GM12878 (cell line): ENCODE data around the gene RAE1. TPM values are rescaled to one million over a fixed set of nuclear protein-coding genes. Genes with fewer than 3 reads are reported as not detected.

Experiments
- ATAC-seq: fragments of 200-7000 bp; cut with Tn5 transposase; 3 replicates; pipeline ENCODE4 v1.9.1; 2020; ENCODE audit warnings: mild to moderate bottlenecking, moderate library complexity
- BruUV-seq: library from RNA; stranded (reverse); fragments of 400-500 nt; replicated peaks from 2 replicates; lab custom pipeline; 2021; lab: Mats Ljungman, UMichigan
- CTCF ChIA-PET: fragments of 300-600 bp; sonication (Branson Sonifier 250); formaldehyde crosslinking; extraction: SDS; loops from one replicate; lab custom pipeline; 2021; ENCODE audit warnings: inconsistent platforms; lab: Yijun Ruan, JAX
- POLR2A ChIA-PET: fragments of 350-600 bp; formaldehyde crosslinking; extraction: SDS; loops from one replicate; lab custom pipeline; 2021; ENCODE audit warnings: inconsistent platforms; lab: Charles Lee
- RAD21 ChIA-PET: fragments of 300-600 bp; sonication (Branson Sonifier 250); formaldehyde crosslinking; loops from one replicate; lab custom pipeline; 2023; ENCODE audit warnings: antibody characterized with exemption; ENCODE audit not compliant: unreplicated experiment; lab: Charles Lee
- SMC1A ChIA-PET: fragments of 300-600 bp; sonication (Branson Sonifier 250); formaldehyde crosslinking; loops from one replicate; lab custom pipeline; 2023; ENCODE audit not compliant: unreplicated experiment, uncharacterized antibody; lab: Charles Lee
- DNase-seq: peaks from one replicate; pipeline ENCODE4 v3.0.0-alpha.2; 2011; ENCODE audit warnings: low read depth, low spot score
- FAIRE-seq: peaks from 3 replicates; lab custom pipeline; 2011; peaks lifted over from hg19 to GRCh38; lab: Jason Lieb, UNC
- H2AFZ ChIP-seq: 2 replicates; pipeline ENCODE4 v1.6.0; 2011; ENCODE audit warnings: low read depth, low read length, control low read depth; ENCODE audit not compliant: control insufficient read depth
- H3K27ac ChIP-seq: 2 replicates; pipeline ENCODE4 v1.5.1; 2011; ENCODE audit warnings: control low read depth; ENCODE audit not compliant: control insufficient read depth, insufficient read depth
- H3K27me3 ChIP-seq, 2 experiments: replicated peaks in 1 of 2; 2 replicates each; pipeline versions ENCODE4 v1.6.0 to v1.6.1; 2011; ENCODE audit warnings: low read length in 1 of 2; ENCODE audit not compliant: control insufficient read depth in 2 of 2, insufficient read depth in 2 of 2
- H3K36me3 ChIP-seq, 2 experiments: 2 replicates each; pipeline ENCODE4 v1.5.1; 2011; ENCODE audit warnings: low read length in 1 of 2; ENCODE audit not compliant: control insufficient read depth in 2 of 2, insufficient read depth in 2 of 2
- H3K4me1 ChIP-seq: 2 replicates; pipeline ENCODE4 v1.6.1; 2011; ENCODE audit warnings: mild to moderate bottlenecking, low read length, moderate library complexity, mixed read lengths; ENCODE audit not compliant: control insufficient read depth, insufficient read depth
- H3K4me2 ChIP-seq: 2 replicates; pipeline ENCODE4 v1.6.0; 2011; ENCODE audit warnings: control low read depth; ENCODE audit not compliant: control insufficient read depth, insufficient read depth
- H3K4me3 ChIP-seq: fragments of 200-600 bp; sonication (generic); 2 replicates; pipeline ENCODE4 v1.5.1; 2016
- H3K79me2 ChIP-seq: 2 replicates; pipeline ENCODE4 v1.6.0; 2011; ENCODE audit warnings: low read length; ENCODE audit not compliant: control insufficient read depth, insufficient read depth
- H3K9ac ChIP-seq: 2 replicates; pipeline ENCODE4 v1.8.0; 2011; ENCODE audit warnings: low read length, control low read depth, mixed read lengths; ENCODE audit not compliant: control insufficient read depth, insufficient read depth
- H3K9me3 ChIP-seq: replicated peaks from 3 replicates; pipeline ENCODE4 v1.5.1; 2011; ENCODE audit warnings: mild to moderate bottlenecking, low read length; ENCODE audit not compliant: control insufficient read depth, insufficient read depth
- H4K20me1 ChIP-seq: 2 replicates; pipeline ENCODE4 v1.6.0; 2011; ENCODE audit not compliant: control insufficient read depth, insufficient read depth
- CBX5 ChIP-seq: sonication (generic); IDR thresholded peaks from 2 replicates; pipeline ENCODE4 v1.6.1; 2016; ENCODE audit warnings: low read depth, moderate library complexity, mild to moderate bottlenecking, inconsistent platforms
- CTCF ChIP-seq, 3 experiments: IDR thresholded peaks in 2 of 3; conservative IDR thresholded peaks in 1 of 3; 2 replicates each; pipeline ENCODE4 v1.5.1; 2011; ENCODE audit warnings: low read depth in 3 of 3, low read length in 3 of 3, mild to moderate bottlenecking in 3 of 3, control low read depth in 2 of 3, moderate library complexity in 2 of 3, inconsistent platforms in 1 of 3, mixed read lengths in 1 of 3; ENCODE audit not compliant: control insufficient read depth in 2 of 3, insufficient read depth in 1 of 3; ENCODE audit errors: extremely low read depth in 1 of 3
- MTA3 ChIP-seq: IDR thresholded peaks from 2 replicates; pipeline ENCODE4 v1.6.1; 2012; ENCODE audit warnings: low read length, inconsistent platforms, borderline replicate concordance
- NBN ChIP-seq: fragments of 450-650 bp; IDR thresholded peaks from 2 replicates; pipeline ENCODE4 v1.6.1; 2016
- POU2F2 ChIP-seq: IDR thresholded peaks from 3 replicates; pipeline ENCODE4 v1.6.1; 2011; ENCODE audit warnings: low read depth, mild to moderate bottlenecking, low read length, borderline replicate concordance
- RFX5 ChIP-seq: IDR thresholded peaks from 2 replicates; pipeline ENCODE4 v1.6.1; 2011; ENCODE audit warnings: low read depth, low read length, improper control_type of control experiment
- SMC3 ChIP-seq: IDR thresholded peaks from 2 replicates; pipeline ENCODE4 v1.6.1; 2011; ENCODE audit warnings: low read length, improper control_type of control experiment, borderline replicate concordance
- SPI1 ChIP-seq: IDR thresholded peaks from 2 replicates; pipeline ENCODE4 v1.6.1; 2011; ENCODE audit warnings: low read depth, mild to moderate bottlenecking, low read length, moderate library complexity, borderline replicate concordance; ENCODE audit not compliant: insufficient read depth
- USF2 ChIP-seq: IDR thresholded peaks from 2 replicates; pipeline ENCODE4 v1.6.1; 2011; ENCODE audit warnings: low read depth, low read length, improper control_type of control experiment, borderline replicate concordance
- ZNF217 ChIP-seq: fragments of 450-650 bp; IDR thresholded peaks from 2 replicates; pipeline ENCODE4 v1.6.1; 2017; ENCODE audit warnings: antibody characterized with exemption, mild to moderate bottlenecking
- WGBS: methylation state at CpG from one replicate; pipeline ENCODE4 v1.1.6; 2016; ENCODE audit warnings: low lambda C conversion rate; ENCODE audit not compliant: insufficient replicate concordance, insufficient coverage; ENCODE audit errors: missing lambda C conversion rate; 5-methylcytosine and 5-hydroxymethylcytosine counted together
- in situ Hi-C: fragments of 300-500 bp; cut with MboI; formaldehyde crosslinking; loops from 9 replicates; pipeline ENCODE4 v1.14.3; 2018; ENCODE audit warnings: mixed read lengths
- intact Hi-C: fragments of 100-400 bp; cut with micrococcal nuclease; formaldehyde crosslinking; loops from one replicate; pipeline ENCODE4 v1.14.2; 2022; ENCODE audit not compliant: unreplicated experiment
- polyA plus RNA-seq, 11 experiments: library from polyadenylated mRNA; depleted of rRNA in 4 of 11; unstranded in 6 of 11; stranded (reverse) in 5 of 11; fragments of >200 nt; fragmentation: Nextera tagmentation in 4 of 11; fragmentation: Illumina TruSeq in 1 of 11; extraction: Ambion mirVana in 4 of 11; extraction: Trizol in 1 of 11; gene quantifications; 1 replicate in 1 of 11; 2 replicates in 10 of 11; pipeline versions ENCODE4 v1.2.1 to v1.2.3, GENCODE V29; 2011 to 2016; ENCODE audit warnings: inconsistent platforms in 2 of 11, missing spikeins in 2 of 11, low read depth in 1 of 11
- total RNA-seq, 4 experiments: library from RNA; depleted of rRNA in 3 of 4; stranded (reverse); fragments of >200 nt in 3 of 4; fragmentation: Illumina TruSeq in 1 of 4; extraction: Trizol in 1 of 4; gene quantifications; 2 replicates each; pipeline versions ENCODE4 v1.2.1 to v1.2.3, GENCODE V29; 2013 to 2021

RAE1 gene
- total and polyA plus RNA-seq, 10 of the 15 experiments (the other 5 are each of a cell fraction or from before 2014, with no cell fraction given), result 28.7 to 107 (median 49.3) TPM

GRCh38 chr20:57312138-57312537, 38.9 kb upstream of the RAE1 start:
- Histone ChIP-seq H4K20me1 (no peaks in the 10 kb centered on the region), H3K36me3 (no peaks in the 10 kb centered on the region), H3K4me3 (no peak overlapping the region), H3K27ac (no peak overlapping the region), H3K4me2 (no peak overlapping the region), H3K9me3 (no peaks in the 10 kb centered on the region), H3K79me2 (no peaks in the 10 kb centered on the region), H2AFZ (no peak overlapping the region), H3K4me1 (no peaks in the 10 kb centered on the region), H3K9ac (no peak overlapping the region), H3K27me3 (peaks cover 0 to 7% of the 10 kb centered on the region in 2 experiments; a peak in 3 of 4 replicates)
- in situ Hi-C loops (no loop called here), intact Hi-C loops (no loop called here)
- CTCF ChIA-PET, result no interaction called here
- POLR2A ChIA-PET, result no interaction called here
- RAD21 ChIA-PET, result no interaction called here
- WGBS, result 12% methylated on average over 6 of the region's 6 CpGs
- no peak for FAIRE-seq
- TF ChIP-seq NBN (no peak), RFX5 (no peak), USF2 (no peak)
- no peak for DNase-seq
- no peak for ATAC-seq
- BruUV-seq, result no TSS peak
- SMC1A ChIA-PET, result no interaction called here

GRCh38 chr20:57313230-57313629, 37.8 kb upstream of the RAE1 start:
- intact Hi-C loops (no loop called here), in situ Hi-C loops (no loop called here)
- ChIA-PET RAD21 (no interaction called here), SMC1A (no interaction called here), CTCF (no interaction called here), POLR2A (no interaction called here)
- H2AFZ ChIP-seq, result no peak overlapping the region
- no peak for FAIRE-seq
- DNase-seq, result no peak
- H3K4me1 ChIP-seq, result no peaks in the 10 kb centered on the region
- no peak overlapping the region for H3K4me3 ChIP-seq
- H3K4me2 ChIP-seq, result no peak overlapping the region
- H3K27me3 ChIP-seq, result peaks cover 0 to 7% of the 10 kb centered on the region in 2 experiments
- no TSS peak for BruUV-seq
- no peak overlapping the region for H3K9ac ChIP-seq
- H4K20me1 ChIP-seq, result no peaks in the 10 kb centered on the region
- no peak overlapping the region for H3K27ac ChIP-seq
- 1% methylated on average over 5 of the region's 5 CpGs for WGBS
- TF ChIP-seq SMC3, result no peak
- TF ChIP-seq POU2F2, result no peak
- no peak for TF ChIP-seq CBX5
- TF ChIP-seq CTCF (IDR thresholded peaks at IDR 0.05 in 2 of 3, conservative IDR thresholded peaks at IDR 0.05 in 1 of 3; ENCODE audit: control insufficient read depth in 2 of 3, extremely low read depth in 1 of 3, insufficient read depth in 1 of 3, low read depth in 3 of 3, low read length in 3 of 3), result no peak
- TF ChIP-seq SPI1, result no peak
- no peak for TF ChIP-seq ZNF217
- no peak for TF ChIP-seq MTA3
- no peaks in the 10 kb centered on the region for H3K36me3 ChIP-seq
- no peak for ATAC-seq
- no peaks in the 10 kb centered on the region for H3K79me2 ChIP-seq
- H3K9me3 ChIP-seq, result no peaks in the 10 kb centered on the region
